Gastroesophageal sphincter (tissue), 3 donors: ENCODE measurements around the gene ARHGAP9.

Experiments used
- POLR2A ChIP-seq, 2 donors: fragments of 450-650 bp; IDR thresholded peaks; one replicate each; pipeline ENCODE4 v1.6.1; 2017; ENCODE audit warnings: antibody characterized with exemption in 2 of 2, mild to moderate bottlenecking in 2 of 2, moderate library complexity in 1 of 2
- POLR2AphosphoS5 ChIP-seq: sonication (generic); formaldehyde crosslinking; IDR thresholded peaks from one replicate; pipeline ENCODE4 v1.6.1; 2017; ENCODE audit warnings: antibody characterized with exemption
- TF ChIP-seq, protein P1 (sequence below), 4 experiments: fragments of 200-600 bp in 2 of 4; fragments of 450-650 bp in 2 of 4; sonication (generic) in 1 of 4; IDR thresholded peaks; one replicate each; pipeline ENCODE4 v1.5.1; 2017 to 2019; ENCODE audit warnings: antibody characterized with exemption in 4 of 4, mild to moderate bottlenecking in 2 of 4, moderate library complexity in 2 of 4

DNA sequence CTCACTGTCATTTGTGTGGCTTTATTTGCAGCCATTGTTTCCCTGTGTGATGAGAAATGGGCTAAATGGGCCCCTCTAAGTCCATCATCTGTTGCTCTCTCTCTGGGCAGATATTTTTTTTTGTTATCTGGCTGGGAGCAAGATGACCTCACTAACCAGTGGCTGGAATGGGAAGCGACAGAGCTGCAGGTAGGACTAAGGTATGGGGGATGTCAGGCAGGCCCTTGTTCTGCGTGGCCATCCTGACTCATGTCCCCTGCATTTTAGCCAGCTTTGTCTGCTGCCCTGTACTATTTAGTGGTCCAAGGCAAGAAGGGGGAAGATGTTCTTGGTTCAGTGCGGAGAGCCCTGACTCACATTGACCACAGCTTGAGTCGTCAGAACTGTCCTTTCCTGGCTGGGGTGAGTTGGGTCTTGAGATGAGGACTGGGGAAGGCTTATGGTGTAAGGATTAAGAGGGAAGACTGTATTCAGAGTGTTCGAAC is 9.5 kb upstream of the ARHGAP9 start:
- TF ChIP-seq POLR2A (IDR thresholded peaks at IDR 0.05) (no peak), POLR2AphosphoS5 (no peak)
- TF ChIP-seq, protein P1, sequence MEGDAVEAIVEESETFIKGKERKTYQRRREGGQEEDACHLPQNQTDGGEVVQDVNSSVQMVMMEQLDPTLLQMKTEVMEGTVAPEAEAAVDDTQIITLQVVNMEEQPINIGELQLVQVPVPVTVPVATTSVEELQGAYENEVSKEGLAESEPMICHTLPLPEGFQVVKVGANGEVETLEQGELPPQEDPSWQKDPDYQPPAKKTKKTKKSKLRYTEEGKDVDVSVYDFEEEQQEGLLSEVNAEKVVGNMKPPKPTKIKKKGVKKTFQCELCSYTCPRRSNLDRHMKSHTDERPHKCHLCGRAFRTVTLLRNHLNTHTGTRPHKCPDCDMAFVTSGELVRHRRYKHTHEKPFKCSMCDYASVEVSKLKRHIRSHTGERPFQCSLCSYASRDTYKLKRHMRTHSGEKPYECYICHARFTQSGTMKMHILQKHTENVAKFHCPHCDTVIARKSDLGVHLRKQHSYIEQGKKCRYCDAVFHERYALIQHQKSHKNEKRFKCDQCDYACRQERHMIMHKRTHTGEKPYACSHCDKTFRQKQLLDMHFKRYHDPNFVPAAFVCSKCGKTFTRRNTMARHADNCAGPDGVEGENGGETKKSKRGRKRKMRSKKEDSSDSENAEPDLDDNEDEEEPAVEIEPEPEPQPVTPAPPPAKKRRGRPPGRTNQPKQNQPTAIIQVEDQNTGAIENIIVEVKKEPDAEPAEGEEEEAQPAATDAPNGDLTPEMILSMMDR (IDR thresholded peaks at IDR 0.05) = no peak
